HEK293 (cell line): ENCODE measurements around the gene PPP4R2.

Source experiments
- CTCF ChIA-PET: fragments of 350-600 bp; formaldehyde crosslinking; extraction: SDS; loops from one replicate; lab custom pipeline; 2021; ENCODE audit warnings: antibody characterized with exemption; lab: Yijun Ruan, JAX
- POLR2A ChIA-PET: fragments of 300-600 bp; formaldehyde crosslinking; extraction: SDS; loops from one replicate; lab custom pipeline; 2020; ENCODE audit warnings: antibody characterized with exemption, inconsistent platforms; lab: Yijun Ruan, JAX
- H3K27ac ChIP-seq: fragments of 200-500 bp; sonication (Bioruptor generic); 2 replicates; pipeline ENCODE4 v1.5.1; 2014; ENCODE audit warnings: low read depth, low read length, control low read depth, inconsistent platforms; ENCODE audit errors: extremely low read depth
- H3K36me3 ChIP-seq, 2 experiments: fragments of 200-500 bp in 1 of 2; sonication (Bioruptor generic) in 1 of 2; 1 replicate in 1 of 2; 2 replicates in 1 of 2; pipeline ENCODE4 v1.5.1; 2014 to 2017; ENCODE audit warnings: inconsistent platforms in 2 of 2, low read length in 2 of 2; ENCODE audit not compliant: control insufficient read depth in 2 of 2, insufficient read depth in 1 of 2
- H3K4me1 ChIP-seq: fragments of 200-500 bp; sonication (Bioruptor generic); 2 replicates; pipeline ENCODE4 v1.5.1; 2014; ENCODE audit warnings: mild to moderate bottlenecking, low read length, inconsistent platforms; ENCODE audit not compliant: control insufficient read depth, insufficient read depth
- H3K4me3 ChIP-seq: 2 replicates; pipeline ENCODE4 v1.5.1; 2011; ENCODE audit warnings: low read depth, mild to moderate bottlenecking, control low read depth, low read length, moderate library complexity
- H3K9me3 ChIP-seq: fragments of 200-500 bp; sonication (Bioruptor generic); 2 replicates; pipeline ENCODE4 v1.5.1; 2014; ENCODE audit warnings: low read depth, low read length, inconsistent platforms; ENCODE audit not compliant: control insufficient read depth, insufficient read depth
- GLI4 ChIP-seq: fragments of 450-650 bp; formaldehyde crosslinking; IDR thresholded peaks from 2 replicates; pipeline ENCODE4 v1.5.1; 2016; ENCODE audit warnings: missing biosample characterization, missing genetic modification characterization
- SALL2 ChIP-seq: fragments of 450-650 bp; formaldehyde crosslinking; IDR thresholded peaks from 2 replicates; pipeline ENCODE4 v1.5.0; 2017; ENCODE audit warnings: missing biosample characterization, mild to moderate bottlenecking, missing genetic modification characterization, borderline replicate concordance
- ZBTB7A ChIP-seq: fragments of 450-650 bp; formaldehyde crosslinking; IDR thresholded peaks from 2 replicates; pipeline ENCODE4 v1.5.1; 2016; ENCODE audit warnings: low read depth, missing biosample characterization, missing genetic modification characterization
- ZIC2 ChIP-seq: fragments of 450-650 bp; formaldehyde crosslinking; IDR thresholded peaks from 2 replicates; pipeline ENCODE4 v1.5.1; 2016; ENCODE audit warnings: missing biosample characterization, missing genetic modification characterization
- ZNF114 ChIP-seq: fragments of 450-650 bp; formaldehyde crosslinking; IDR thresholded peaks from 2 replicates; pipeline ENCODE4 v1.5.0; 2017; ENCODE audit warnings: missing biosample characterization, missing genetic modification characterization
- ZNF132 ChIP-seq: fragments of 450-650 bp; formaldehyde crosslinking; IDR thresholded peaks from 2 replicates; pipeline ENCODE4 v1.5.1; 2017; ENCODE audit warnings: missing biosample characterization, missing genetic modification characterization, borderline replicate concordance
- ZNF133 ChIP-seq: fragments of 450-650 bp; formaldehyde crosslinking; IDR thresholded peaks from 2 replicates; pipeline ENCODE4 v1.5.1; 2016; ENCODE audit warnings: missing biosample characterization, missing genetic modification characterization
- ZNF157 ChIP-seq: fragments of 450-650 bp; formaldehyde crosslinking; IDR thresholded peaks from 2 replicates; pipeline ENCODE4 v1.5.1; 2016; ENCODE audit warnings: missing biosample characterization, missing genetic modification characterization
- ZNF248 ChIP-seq: fragments of 450-650 bp; formaldehyde crosslinking; IDR thresholded peaks from 2 replicates; pipeline ENCODE4 v1.5.1; 2017; ENCODE audit warnings: missing biosample characterization, missing genetic modification characterization
- ZNF335 ChIP-seq: fragments of 450-650 bp; formaldehyde crosslinking; conservative IDR thresholded peaks from 2 replicates; pipeline ENCODE4 v1.5.1; 2016; ENCODE audit warnings: missing biosample characterization, missing genetic modification characterization
- ZNF350 ChIP-seq: fragments of 450-650 bp; formaldehyde crosslinking; IDR thresholded peaks from 2 replicates; pipeline ENCODE4 v1.5.0; 2017; ENCODE audit warnings: missing biosample characterization, mild to moderate bottlenecking, missing genetic modification characterization
- ZNF394 ChIP-seq: fragments of 450-650 bp; formaldehyde crosslinking; IDR thresholded peaks from 2 replicates; pipeline ENCODE4 v1.5.1; 2016; ENCODE audit warnings: missing biosample characterization, missing genetic modification characterization, mild to moderate bottlenecking, moderate library complexity, borderline replicate concordance
- ZNF521 ChIP-seq: fragments of 450-650 bp; formaldehyde crosslinking; IDR thresholded peaks from 2 replicates; pipeline ENCODE4 v1.5.1; 2017; ENCODE audit warnings: missing biosample characterization, mild to moderate bottlenecking, missing genetic modification characterization
- ZNF544 ChIP-seq: fragments of 450-650 bp; formaldehyde crosslinking; IDR thresholded peaks from 2 replicates; pipeline ENCODE4 v1.5.0; 2017; ENCODE audit warnings: missing biosample characterization, missing genetic modification characterization
- ZNF548 ChIP-seq: fragments of 450-650 bp; formaldehyde crosslinking; IDR thresholded peaks from 2 replicates; pipeline ENCODE4 v1.5.1; 2016; ENCODE audit warnings: missing biosample characterization, missing genetic modification characterization
- ZNF555 ChIP-seq: fragments of 450-650 bp; formaldehyde crosslinking; conservative IDR thresholded peaks from 2 replicates; pipeline ENCODE4 v1.5.1; 2017; ENCODE audit warnings: missing biosample characterization, mild to moderate bottlenecking, missing genetic modification characterization, inconsistent platforms
- ZNF600 ChIP-seq: fragments of 450-650 bp; formaldehyde crosslinking; IDR thresholded peaks from 2 replicates; pipeline ENCODE4 v1.5.1; 2016; ENCODE audit warnings: missing biosample characterization, missing genetic modification characterization
- ZNF624 ChIP-seq: fragments of 450-650 bp; formaldehyde crosslinking; IDR thresholded peaks from 2 replicates; pipeline ENCODE4 v1.5.1; 2017; ENCODE audit warnings: missing biosample characterization, missing genetic modification characterization
- ZNF660 ChIP-seq: fragments of 450-650 bp; IDR thresholded peaks from 2 replicates; pipeline ENCODE4 v1.5.1; 2018; ENCODE audit warnings: missing biosample characterization, mild to moderate bottlenecking, missing genetic modification characterization
- ZNF677 ChIP-seq: fragments of 450-650 bp; IDR thresholded peaks from 2 replicates; pipeline ENCODE4 v1.5.0; 2018; ENCODE audit warnings: missing biosample characterization, mild to moderate bottlenecking, missing genetic modification characterization, moderate library complexity
- ZNF777 ChIP-seq: fragments of 450-650 bp; formaldehyde crosslinking; IDR thresholded peaks from 2 replicates; pipeline ENCODE4 v1.5.1; 2017; ENCODE audit warnings: missing biosample characterization, missing genetic modification characterization, borderline replicate concordance
- ZSCAN23 ChIP-seq: fragments of 450-650 bp; formaldehyde crosslinking; IDR thresholded peaks from 2 replicates; pipeline ENCODE4 v1.5.1; 2016; ENCODE audit warnings: missing biosample characterization, missing genetic modification characterization
- ZSCAN30 ChIP-seq: fragments of 450-650 bp; IDR thresholded peaks from 2 replicates; pipeline ENCODE4 v1.5.1; 2018; ENCODE audit warnings: missing biosample characterization, mild to moderate bottlenecking, missing genetic modification characterization, moderate library complexity
- TF ChIP-seq, protein P1 (sequence below): fragments of 450-650 bp; formaldehyde crosslinking; IDR thresholded peaks from 2 replicates; pipeline ENCODE4 v1.5.1; 2016; ENCODE audit warnings: missing biosample characterization, missing genetic modification characterization, low read depth
- TF ChIP-seq, protein P2 (sequence below): fragments of 450-650 bp; formaldehyde crosslinking; IDR thresholded peaks from 2 replicates; pipeline ENCODE4 v1.5.1; 2016; ENCODE audit warnings: missing biosample characterization, missing genetic modification characterization
- TF ChIP-seq, protein P3 (sequence below): fragments of 450-650 bp; formaldehyde crosslinking; IDR thresholded peaks from 2 replicates; pipeline ENCODE4 v1.5.1; 2016; ENCODE audit warnings: missing biosample characterization, missing genetic modification characterization
- TF ChIP-seq, protein P4 (sequence below): fragments of 450-650 bp; formaldehyde crosslinking; conservative IDR thresholded peaks from 2 replicates; pipeline ENCODE4 v1.5.1; 2016; ENCODE audit warnings: low read depth, missing biosample characterization, missing genetic modification characterization

The PPP4R2 gene

DNA sequence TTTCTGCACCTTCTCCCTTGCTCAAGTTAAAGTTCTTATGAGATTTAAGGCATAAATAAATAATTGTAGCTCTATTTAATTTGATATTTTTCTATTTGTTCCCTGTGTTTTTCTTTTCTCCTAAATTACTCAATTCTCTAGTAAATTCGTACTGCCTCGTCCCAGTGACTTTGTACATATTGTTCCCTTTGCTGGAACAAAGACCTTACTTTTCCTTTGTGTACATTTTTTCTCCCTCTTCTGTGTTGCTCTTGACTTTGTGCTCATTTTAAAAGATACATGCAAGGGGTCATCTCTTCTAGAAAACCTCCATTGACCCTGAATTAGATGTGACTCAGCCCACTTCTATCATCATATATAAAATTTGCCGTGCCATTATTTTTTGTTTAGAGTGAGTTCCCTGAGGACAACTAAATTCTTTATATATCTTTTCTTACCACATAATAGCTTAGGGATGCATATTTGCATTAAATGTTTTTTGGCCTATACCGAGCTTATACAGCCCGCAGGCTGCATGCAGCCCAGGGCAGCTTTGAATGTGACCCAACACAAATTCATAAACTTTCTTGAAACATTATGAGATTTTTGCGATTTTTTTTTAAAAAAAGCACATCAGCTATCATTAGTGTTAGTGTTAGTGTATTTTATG, 29.6 kb downstream of the PPP4R2 start:
- TF ChIP-seq ZNF677 (tag by site-specific recombination) (no peak), ZNF521 (no peak), ZSCAN23 (no peak), ZIC2 (tag by site-specific recombination) (no peak), ZNF248 (tag by site-specific recombination) (no peak), ZNF350 (tag by site-specific recombination) (no peak), SALL2 (tag by site-specific recombination) (no peak), ZNF548 (no peak), GLI4 (tag by site-specific recombination) (no peak), ZNF555 (tag by site-specific recombination) (no peak), ZSCAN30 (tag by site-specific recombination) (no peak), ZNF133 (tag by site-specific recombination) (no peak), ZNF660 (tag by site-specific recombination) (no peak)
- TF ChIP-seq, protein P1, sequence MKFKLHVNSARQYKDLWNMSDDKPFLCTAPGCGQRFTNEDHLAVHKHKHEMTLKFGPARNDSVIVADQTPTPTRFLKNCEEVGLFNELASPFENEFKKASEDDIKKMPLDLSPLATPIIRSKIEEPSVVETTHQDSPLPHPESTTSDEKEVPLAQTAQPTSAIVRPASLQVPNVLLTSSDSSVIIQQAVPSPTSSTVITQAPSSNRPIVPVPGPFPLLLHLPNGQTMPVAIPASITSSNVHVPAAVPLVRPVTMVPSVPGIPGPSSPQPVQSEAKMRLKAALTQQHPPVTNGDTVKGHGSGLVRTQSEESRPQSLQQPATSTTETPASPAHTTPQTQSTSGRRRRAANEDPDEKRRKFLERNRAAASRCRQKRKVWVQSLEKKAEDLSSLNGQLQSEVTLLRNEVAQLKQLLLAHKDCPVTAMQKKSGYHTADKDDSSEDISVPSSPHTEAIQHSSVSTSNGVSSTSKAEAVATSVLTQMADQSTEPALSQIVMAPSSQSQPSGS: no peak
- TF ChIP-seq, protein P2, sequence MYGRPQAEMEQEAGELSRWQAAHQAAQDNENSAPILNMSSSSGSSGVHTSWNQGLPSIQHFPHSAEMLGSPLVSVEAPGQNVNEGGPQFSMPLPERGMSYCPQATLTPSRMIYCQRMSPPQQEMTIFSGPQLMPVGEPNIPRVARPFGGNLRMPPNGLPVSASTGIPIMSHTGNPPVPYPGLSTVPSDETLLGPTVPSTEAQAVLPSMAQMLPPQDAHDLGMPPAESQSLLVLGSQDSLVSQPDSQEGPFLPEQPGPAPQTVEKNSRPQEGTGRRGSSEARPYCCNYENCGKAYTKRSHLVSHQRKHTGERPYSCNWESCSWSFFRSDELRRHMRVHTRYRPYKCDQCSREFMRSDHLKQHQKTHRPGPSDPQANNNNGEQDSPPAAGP (tag by site-specific recombination): no peak
- TF ChIP-seq, protein P3, sequence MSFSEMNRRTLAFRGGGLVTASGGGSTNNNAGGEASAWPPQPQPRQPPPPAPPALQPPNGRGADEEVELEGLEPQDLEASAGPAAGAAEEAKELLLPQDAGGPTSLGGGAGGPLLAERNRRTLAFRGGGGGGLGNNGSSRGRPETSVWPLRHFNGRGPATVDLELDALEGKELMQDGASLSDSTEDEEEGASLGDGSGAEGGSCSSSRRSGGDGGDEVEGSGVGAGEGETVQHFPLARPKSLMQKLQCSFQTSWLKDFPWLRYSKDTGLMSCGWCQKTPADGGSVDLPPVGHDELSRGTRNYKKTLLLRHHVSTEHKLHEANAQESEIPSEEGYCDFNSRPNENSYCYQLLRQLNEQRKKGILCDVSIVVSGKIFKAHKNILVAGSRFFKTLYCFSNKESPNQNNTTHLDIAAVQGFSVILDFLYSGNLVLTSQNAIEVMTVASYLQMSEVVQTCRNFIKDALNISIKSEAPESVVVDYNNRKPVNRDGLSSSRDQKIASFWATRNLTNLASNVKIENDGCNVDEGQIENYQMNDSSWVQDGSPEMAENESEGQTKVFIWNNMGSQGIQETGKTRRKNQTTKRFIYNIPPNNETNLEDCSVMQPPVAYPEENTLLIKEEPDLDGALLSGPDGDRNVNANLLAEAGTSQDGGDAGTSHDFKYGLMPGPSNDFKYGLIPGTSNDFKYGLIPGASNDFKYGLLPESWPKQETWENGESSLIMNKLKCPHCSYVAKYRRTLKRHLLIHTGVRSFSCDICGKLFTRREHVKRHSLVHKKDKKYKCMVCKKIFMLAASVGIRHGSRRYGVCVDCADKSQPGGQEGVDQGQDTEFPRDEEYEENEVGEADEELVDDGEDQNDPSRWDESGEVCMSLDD (tag by site-specific recombination): no peak
- TF ChIP-seq, all 188 proteins: peak for 0
- POLR2A ChIA-PET: no interaction called here

DNA sequence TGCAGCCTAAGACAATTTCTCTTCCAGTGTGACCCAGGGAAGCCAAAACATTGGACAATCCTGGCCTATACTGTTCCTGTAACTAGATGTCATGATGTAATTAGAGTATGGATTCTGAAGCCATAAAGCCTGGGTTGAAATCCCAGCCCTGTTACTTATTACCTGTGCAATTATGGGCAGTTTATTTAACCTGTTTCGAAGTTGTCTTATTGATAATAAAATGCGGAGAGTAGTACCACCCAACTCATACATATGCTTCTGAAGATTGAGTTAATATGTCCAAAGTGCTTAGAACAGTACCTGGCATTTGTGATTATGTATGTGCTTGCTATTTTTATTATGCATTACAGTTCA, 30.1 kb downstream of the PPP4R2 start:
- CTCF ChIA-PET: no interaction called here
- TF ChIP-seq ZNF394 (tag by site-specific recombination) (no peak), ZNF157 (tag by site-specific recombination) (no peak), ZNF624 (tag by site-specific recombination) (no peak), ZNF132 (tag by site-specific recombination) (no peak), ZNF248 (tag by site-specific recombination) (no peak), ZNF335 (tag by site-specific recombination) (no peak), ZBTB7A (tag by site-specific recombination) (no peak), ZNF544 (tag by site-specific recombination) (no peak), ZNF600 (tag by site-specific recombination) (no peak), ZNF114 (tag by site-specific recombination) (no peak), ZNF777 (tag by site-specific recombination) (no peak), ZNF521 (no peak)
- TF ChIP-seq, protein P4, sequence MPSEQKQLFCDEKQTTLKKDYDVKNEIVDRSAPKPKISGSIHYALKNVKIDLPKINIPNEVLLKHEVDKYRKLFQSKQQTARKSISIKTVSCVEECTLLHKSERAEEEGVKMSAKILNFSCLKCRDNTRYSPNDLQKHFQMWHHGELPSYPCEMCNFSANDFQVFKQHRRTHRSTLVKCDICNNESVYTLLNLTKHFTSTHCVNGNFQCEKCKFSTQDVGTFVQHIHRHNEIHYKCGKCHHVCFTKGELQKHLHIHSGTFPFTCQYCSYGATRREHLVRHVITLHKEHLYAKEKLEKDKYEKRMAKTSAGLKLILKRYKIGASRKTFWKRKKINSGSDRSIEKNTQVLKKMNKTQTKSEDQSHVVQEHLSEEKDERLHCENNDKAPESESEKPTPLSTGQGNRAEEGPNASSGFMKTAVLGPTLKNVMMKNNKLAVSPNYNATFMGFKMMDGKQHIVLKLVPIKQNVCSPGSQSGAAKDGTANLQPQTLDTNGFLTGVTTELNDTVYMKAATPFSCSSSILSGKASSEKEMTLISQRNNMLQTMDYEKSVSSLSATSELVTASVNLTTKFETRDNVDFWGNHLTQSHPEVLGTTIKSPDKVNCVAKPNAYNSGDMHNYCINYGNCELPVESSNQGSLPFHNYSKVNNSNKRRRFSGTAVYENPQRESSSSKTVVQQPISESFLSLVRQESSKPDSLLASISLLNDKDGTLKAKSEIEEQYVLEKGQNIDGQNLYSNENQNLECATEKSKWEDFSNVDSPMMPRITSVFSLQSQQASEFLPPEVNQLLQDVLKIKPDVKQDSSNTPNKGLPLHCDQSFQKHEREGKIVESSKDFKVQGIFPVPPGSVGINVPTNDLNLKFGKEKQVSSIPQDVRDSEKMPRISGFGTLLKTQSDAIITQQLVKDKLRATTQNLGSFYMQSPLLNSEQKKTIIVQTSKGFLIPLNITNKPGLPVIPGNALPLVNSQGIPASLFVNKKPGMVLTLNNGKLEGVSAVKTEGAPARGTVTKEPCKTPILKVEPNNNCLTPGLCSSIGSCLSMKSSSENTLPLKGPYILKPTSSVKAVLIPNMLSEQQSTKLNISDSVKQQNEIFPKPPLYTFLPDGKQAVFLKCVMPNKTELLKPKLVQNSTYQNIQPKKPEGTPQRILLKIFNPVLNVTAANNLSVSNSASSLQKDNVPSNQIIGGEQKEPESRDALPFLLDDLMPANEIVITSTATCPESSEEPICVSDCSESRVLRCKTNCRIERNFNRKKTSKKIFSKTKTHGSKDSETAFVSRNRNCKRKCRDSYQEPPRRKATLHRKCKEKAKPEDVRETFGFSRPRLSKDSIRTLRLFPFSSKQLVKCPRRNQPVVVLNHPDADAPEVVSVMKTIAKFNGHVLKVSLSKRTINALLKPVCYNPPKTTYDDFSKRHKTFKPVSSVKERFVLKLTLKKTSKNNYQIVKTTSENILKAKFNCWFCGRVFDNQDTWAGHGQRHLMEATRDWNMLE (tag by site-specific recombination): no peak

More for the DNA sequence above, 29.6 kb downstream of the PPP4R2 start:
- H3K4me3 ChIP-seq: no peak overlapping the region
- no peaks in the 10 kb centered on the region for H3K36me3 ChIP-seq
- no peak overlapping the region for H3K27ac ChIP-seq
- no peaks in the 10 kb centered on the region for H3K9me3 ChIP-seq
- H3K4me1 ChIP-seq: peaks cover 7% of the 10 kb centered on the region
- CTCF ChIA-PET: interaction anchor here (0.6 to 2.1 kb wide), 3 partner anchors 28 to 59 kb away, joined by 3 to 6 read pairs (median 4); no protein-coding TSS in a partner anchor

More for the DNA sequence above, 30.1 kb downstream of the PPP4R2 start:
- no peak overlapping the region for H3K4me3 ChIP-seq
- peaks cover 7% of the 10 kb centered on the region for H3K4me1 ChIP-seq
- POLR2A ChIA-PET: no interaction called here
- H3K36me3 ChIP-seq: no peaks in the 10 kb centered on the region
- H3K27ac ChIP-seq: no peak overlapping the region
- H3K9me3 ChIP-seq: no peaks in the 10 kb centered on the region
